Activated CD4-positive, alpha-beta T cell treated with anti-CD3 and anti-CD28 coated beads, Interleukin-2, amount 50 U/mL, for 1 hour (primary cell): Measurements from ENCODE around the gene USP37.

ENCODE experiments used
- DNase-seq: peaks from one replicate; pipeline ENCODE4 v3.0.0-alpha.2; 2020

USP37 gene, protein sequence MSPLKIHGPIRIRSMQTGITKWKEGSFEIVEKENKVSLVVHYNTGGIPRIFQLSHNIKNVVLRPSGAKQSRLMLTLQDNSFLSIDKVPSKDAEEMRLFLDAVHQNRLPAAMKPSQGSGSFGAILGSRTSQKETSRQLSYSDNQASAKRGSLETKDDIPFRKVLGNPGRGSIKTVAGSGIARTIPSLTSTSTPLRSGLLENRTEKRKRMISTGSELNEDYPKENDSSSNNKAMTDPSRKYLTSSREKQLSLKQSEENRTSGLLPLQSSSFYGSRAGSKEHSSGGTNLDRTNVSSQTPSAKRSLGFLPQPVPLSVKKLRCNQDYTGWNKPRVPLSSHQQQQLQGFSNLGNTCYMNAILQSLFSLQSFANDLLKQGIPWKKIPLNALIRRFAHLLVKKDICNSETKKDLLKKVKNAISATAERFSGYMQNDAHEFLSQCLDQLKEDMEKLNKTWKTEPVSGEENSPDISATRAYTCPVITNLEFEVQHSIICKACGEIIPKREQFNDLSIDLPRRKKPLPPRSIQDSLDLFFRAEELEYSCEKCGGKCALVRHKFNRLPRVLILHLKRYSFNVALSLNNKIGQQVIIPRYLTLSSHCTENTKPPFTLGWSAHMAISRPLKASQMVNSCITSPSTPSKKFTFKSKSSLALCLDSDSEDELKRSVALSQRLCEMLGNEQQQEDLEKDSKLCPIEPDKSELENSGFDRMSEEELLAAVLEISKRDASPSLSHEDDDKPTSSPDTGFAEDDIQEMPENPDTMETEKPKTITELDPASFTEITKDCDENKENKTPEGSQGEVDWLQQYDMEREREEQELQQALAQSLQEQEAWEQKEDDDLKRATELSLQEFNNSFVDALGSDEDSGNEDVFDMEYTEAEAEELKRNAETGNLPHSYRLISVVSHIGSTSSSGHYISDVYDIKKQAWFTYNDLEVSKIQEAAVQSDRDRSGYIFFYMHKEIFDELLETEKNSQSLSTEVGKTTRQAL

DNA sequence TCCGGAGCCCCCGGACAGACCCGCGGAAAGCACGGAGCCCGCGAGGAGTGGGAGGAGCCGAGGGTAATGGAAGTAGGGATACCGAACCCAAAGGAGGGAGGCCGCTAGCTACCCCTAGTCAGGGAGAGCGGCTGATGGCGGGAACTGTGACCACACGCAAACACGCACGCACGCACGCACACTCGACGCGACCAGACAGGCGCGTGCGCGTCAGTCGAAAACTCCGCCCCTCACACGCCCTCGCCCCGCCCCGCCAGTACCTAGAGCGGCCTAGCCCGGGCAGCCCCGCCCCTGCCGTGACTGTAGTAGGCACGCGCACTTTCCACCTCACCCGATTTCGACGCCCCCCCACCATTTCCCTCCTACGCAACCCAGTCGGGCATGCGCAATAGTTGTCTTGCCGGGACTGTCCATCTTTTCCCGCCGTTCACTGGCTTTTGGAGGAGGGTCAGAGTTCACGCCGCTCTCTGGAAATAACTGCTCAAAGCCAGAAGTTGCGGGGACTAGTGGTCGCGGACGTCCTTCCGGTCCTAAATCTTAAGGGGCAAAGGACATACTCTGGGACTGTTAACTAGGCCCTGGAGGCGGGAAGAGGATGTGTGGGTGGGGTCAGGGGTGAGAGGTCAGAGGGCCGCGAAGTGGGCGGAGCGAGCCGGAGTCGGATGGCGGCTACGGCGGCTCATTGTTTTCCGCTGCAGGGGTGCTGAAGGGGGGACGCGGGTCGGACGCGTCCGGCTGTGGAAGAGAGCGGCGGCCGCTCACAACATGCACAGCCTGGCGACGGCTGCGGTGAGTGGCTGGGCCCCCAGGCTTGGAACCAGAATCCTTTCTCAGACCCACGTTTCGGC, at the start of gene USP37, which contains the start of gene CNOT9:
Gene USP37, minus strand, starts transcription at position 162 of the 848 bp plus-strand sequence. CDS start 9,698 bp downstream, outside the sequence.
Gene CNOT9, plus strand, starts transcription at position 650 of the 848 bp plus-strand sequence. Its CDS starts 116 bp downstream, at position 766.
- peak; percentile 100 for DNase-seq

DNA sequence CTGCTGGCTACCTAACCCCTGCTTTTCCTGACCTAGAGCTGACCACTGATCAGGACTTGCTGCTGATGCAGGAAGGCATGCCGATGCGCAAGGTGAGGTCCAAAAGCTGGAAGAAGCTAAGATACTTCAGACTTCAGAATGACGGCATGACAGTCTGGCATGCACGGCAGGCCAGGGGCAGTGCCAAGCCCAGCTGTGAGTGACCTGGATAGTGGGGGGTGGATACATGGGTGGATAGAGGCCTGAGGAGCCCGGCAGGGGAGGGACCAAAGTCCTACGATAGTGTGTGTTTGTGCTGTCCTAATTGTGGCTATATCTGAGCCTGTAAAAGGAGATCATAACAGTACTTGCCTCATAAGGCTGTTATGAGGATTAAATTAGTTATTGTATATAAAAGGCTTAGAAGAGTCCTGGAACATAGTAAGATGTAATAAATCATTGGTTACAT, 47.7 kb upstream of the USP37 start:
- DNase-seq: no peak

DNA sequence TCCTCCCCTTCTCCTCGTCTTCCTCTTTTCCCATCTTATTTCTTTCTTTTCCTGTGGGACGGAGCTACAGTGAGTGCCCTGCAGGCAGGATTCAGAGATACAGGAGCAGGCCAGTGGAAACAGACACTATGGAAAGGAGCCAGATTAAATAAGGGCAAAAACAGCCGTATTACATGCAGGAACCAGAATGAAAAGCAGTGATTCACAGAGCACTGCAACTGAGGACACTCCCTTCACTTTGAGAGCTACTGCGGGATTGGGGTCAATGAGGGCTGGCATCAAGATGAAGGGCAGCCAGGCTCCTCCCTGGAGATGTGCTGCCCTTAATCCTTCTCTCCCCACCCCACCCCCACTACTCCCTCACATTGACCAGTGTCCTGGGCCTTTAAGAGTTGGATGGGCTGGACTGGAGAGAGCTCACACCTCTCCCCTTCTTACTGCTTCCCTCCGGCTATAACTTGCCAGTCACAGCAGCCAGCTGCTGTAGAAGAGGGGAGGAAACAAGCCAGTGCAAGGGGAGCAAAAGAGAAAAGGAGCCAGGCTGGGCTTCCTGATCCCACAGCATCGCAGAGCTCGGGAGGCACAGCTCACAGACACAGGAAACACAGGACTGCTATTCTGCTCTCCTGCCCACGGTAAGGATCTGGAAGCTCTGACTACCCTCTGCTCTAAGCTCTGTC, 39.4 kb upstream of the USP37 start, which contains the start of gene PLCD4:
Gene PLCD4, plus strand, starts transcription at position 464 of the 680 bp plus-strand sequence. CDS start 7,841 bp downstream, outside the sequence.
- DNase-seq: no peak

DNA sequence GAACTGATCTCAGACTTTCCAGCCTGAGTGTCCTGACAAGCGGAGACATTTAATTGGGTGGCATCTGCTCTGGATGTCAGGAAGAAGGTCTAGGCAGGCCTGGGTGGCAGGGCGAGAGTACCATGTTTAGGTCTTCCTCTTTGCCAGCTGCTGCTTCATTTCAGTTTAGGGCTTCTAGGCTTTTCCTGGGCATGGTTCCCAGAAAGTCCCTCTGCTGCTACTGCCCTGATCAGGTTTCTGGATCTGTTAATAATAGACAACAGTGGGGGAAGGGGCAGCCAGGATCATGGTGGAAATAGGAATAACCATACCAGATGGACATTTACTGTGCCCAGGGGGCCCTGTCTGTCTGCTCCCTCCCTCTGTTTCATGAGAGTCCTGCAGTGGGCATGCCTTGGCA, 37.3 kb upstream of the USP37 start:
- DNase-seq: no peak

DNA sequence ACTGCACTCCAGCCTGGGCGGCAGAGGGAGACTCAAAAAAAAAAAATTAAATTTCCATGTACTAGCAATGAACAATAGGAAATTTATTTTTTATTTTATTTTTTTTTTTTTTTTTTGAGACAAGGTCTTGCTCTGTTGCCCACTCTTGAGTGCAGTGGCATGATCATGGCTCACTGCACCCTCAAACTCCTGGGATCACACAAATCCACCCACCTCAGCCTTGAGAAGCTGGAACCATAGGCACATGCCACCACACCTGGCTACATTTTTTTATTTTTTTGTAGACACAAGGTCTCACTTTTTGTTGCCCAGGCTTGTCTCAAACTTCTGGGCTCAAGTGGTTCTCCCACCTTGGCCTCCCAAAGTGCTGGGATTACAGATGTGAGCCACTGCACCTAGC, 17.4 kb upstream of the USP37 start:
- no peak for DNase-seq

DNA sequence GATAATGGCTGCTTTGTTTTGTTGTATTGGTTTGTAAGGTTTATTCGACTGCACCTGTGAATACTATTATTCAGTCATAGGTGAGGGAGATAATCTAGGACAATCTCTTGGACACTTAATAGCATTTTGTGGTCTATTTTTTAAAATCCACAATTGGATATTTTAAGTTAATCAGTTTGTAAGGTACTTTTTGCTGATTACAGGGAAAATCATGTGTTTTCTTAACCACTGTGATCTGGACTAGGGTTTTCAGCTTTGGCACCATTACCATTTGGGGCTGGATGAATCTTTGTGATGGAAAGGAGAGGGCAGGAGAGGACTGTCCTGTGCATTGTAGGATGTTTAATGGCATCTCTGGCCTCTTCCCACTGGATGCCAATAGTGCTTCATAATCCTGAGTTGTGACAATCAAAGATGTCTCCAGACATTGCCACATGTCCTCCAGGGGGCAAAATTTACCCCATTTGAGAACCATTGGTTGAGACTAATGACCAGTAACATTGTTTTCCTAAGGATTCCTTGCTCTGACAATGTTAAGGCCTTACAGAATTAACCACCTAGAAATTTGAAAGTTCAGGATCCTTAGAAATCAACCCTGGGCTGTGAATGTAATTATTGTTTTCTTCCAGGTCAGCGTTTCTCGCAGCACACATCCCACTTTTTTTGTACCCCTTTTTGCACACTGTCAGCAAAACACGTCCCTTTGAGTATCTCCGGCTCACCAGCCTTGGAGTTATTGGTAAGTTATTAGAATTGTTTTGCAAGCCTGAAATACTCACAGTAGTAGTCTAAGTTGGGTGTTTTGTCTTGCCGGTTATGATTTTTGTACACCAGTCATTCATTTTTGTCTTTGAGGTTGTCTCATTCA, 16.1 kb upstream of the USP37 start:
- no peak for DNase-seq

DNA sequence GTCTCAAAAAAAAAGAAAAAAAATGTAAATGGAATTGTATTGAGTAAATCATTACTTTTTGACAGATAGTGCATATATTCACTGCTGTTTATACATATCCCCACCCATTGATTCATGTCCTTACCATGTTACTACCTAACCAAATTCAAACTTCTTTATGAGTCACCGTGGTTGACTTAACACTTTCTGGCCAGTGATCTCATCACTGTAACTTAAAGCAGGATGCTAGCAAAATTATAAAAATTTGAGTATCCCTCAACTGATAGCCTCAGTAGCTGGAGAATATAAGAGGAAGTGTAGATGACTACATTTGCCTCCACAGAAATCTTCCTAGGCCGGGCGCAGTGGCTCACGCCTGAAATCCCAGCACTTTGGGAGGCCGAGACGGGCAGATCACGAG, 13.9 kb upstream of the USP37 start:
- no peak for DNase-seq

DNA sequence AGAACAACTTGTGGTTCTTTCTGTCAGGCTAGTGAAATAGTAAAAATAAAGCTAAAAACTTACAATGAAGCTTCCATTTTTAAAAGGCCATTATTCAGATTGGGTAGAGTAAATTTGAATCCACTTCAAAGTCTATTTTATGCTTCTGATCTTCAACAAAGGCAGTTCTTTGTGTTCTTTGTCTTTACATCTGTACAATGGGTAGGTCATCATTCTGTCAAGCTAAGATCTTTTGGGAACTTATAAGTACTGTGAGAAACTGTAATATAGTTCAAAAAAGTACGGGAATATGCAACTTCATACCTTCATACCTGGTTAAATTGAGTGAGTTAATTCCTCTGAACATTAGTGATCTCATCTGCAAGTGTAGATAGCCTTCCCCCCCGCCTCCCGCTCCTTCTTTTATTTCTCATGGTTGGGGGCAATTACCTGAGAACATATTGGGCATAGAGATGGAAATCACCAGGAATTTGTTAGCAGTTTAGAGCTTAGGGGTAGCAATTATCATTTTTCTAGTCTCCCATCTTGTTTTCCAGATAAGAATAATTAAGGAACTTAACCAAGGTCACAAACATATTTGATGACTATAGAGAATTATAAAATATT, 10.2 kb upstream of the USP37 start:
- no peak for DNase-seq

DNA sequence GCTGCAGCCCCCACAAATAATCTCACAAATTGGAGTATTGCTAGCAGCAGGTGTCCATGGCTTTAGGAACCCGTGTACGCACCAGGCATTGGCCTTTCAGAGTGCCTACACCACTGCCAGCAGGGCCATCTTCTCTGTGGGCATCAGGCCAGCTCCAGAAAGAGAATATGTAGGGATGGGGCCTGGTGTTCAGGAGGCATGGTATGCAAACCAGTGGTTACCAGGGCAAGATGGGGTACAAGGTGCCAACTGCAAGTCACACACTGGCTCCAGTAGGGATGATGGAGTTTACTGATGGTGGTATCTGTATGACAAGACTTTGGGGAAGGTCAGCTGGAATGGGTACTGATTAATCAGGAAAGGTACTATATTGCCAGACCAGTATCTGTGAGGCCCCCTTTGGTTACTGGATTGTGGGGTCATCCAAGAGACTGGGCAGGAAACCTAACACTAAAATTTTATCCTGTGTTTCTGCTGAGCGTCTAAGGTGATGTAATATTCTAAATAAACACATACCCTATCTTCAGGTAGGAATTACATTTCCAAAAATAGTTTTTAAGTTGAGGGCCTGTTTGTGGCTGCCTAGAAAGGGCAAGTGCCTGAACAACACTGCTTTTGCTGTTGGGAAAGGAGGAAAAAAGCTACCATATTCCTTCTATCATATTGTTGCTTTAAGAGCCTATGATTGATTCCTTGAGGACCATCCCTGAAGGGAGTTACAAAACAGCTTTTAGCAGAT, 9.5 kb upstream of the USP37 start:
- no peak for DNase-seq

DNA sequence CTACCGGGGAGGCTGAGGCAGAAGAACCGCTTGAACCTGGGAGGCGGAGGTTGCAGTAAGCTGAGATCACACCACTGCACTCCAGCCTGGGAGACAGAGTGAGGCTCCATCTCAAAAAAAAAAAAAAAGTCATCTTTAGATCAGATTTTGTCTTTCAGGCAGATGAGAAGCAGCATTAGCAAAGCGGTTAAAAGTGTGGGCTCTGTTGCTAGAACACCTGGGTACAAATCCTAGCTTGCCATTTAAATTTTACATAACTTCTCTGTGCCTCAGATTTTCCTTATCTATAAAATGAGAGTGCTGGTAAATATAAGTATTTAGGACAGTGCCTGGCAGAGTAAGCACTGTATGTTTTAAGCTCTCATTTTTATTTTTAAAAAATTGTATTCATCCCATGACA, 8.7 kb upstream of the USP37 start:
- DNase-seq: no peak

DNA sequence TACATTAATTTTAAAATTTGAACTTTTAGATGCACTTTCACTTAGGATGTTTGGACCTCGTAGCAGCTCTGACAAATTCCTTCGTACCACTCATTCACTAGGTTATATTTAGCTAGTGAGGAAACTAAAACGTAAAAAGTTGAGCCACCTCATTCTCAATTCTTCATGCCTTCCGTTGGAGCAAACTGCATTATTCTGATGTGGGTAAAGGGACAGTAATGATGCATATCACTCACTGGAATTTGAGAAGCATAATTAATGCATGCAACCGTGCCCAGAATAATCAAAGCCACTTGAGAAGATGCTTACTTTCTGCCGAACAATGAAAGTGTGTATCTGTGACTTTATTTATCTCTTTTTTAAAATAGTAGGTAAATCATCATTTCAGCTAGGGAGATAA, 2.7 kb upstream of the USP37 start:
- DNase-seq: no peak

DNA sequence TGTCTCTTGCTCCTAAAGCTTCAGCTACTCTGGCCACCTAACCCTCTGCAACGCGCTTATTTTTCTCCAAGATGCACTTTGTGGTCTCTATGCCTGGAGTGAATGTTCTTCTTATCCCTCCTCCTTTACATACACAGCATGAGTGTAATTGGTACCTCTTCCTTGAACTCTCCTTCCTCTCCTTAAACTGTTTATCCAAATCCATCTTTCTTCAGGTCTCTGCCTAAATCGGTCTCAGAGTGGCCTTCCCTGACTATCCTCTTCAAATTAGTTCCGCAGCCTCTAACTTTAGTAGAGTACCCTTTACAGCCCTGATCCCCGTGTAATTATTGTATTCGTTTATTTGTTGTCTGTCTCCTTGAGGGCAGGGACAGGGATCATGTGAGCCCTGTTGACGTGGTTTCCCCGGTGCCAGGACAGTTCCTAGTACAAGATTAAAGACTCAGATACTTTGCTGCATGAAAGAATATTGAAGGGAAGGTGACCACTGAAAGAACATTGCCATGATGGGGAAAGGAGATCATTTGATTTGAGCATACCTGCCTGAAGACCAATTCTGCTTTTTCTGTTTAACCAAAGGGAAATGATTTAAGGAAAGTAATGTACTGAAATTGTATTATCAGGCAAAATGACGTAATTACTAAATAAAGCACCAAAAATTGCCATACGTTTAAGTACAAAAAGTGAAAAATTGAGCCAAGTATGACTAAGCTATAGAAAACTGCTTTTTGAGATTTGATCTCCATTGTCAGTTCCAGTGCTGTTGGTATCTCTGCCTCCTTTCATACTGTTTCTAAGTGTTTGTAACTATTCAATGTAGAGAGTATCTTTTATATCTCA, 1.7 kb upstream of the USP37 start:
- no peak for DNase-seq

DNA sequence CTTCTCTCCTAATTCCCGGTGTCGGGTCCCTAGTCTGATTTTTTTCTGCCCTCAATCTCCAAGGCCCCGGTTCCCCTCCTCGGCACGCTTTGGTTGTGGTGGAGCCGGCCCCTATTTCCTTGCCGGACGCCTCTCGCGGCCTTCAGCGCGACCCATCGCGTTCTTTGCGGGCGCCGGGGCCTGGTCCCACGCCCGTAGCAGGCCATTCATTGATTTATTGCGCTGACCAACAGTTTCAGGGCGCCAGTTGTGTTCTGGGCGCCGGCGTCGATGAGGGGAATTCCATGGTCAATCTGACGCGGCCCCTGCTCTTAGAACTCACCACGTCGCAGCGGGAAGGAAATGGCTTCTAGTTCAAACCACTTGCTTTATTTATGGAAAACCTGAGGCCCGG, 884 bp upstream of the USP37 start:
- peak; percentile 57 for DNase-seq

DNA sequence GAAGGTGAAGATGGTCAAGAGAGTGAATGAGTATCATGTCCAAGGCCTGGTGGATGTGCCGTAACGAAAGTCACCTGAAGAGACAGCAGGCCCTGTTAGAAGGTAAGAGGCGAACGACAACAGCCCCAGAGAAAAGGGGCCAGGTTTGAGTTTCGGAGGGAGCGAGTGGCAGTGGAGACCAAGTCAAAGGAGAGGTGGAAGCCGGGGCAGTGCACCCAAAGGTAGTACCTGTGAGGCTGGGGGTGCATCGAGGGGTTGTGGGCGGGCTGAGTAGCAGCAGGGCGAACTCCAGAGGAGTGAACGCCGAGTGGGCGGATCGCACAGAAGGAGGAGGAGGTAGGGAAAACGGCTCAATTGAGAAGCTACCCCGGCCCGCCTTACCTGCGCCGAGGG, 358 bp downstream of the USP37 start:
- peak; percentile 69 for DNase-seq

DNA sequence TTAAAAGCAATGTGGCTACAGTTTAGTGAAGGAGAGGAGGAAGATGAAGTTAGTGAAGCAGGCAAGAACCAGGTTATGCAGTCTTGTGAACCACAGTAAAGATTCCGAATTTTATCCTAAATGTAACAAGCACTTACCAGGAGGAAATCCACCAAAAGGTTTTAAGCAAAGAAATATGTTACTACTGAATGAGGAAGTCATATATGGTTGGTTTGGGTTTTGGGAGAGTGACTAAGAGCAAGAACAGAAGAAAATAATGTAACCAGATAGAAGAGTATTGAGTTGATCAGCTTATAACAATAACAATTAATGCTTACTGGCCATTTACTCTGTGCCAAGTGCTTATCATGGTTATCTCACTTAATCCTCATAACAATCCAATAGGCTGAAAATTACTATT, 1.9 kb downstream of the USP37 start:
- no peak for DNase-seq

DNA sequence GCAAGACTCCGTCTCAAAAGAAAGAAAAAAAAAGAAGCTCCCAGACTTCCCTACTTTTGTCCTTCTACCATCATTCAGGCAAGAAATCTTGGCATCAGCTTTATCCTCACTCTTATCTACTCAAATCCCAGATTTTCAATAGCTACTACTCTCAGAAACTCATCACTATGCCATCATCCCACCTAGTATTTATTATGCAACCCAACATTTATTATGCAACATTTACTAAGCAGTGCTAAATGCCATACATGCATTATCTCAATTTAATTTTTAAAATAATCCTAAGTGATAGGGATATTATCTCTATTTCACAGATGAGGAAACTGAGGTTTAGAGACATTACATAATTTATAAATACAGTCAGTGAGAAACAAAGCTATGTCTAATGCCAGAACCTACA, 4.1 kb downstream of the USP37 start:
- no peak for DNase-seq

DNA sequence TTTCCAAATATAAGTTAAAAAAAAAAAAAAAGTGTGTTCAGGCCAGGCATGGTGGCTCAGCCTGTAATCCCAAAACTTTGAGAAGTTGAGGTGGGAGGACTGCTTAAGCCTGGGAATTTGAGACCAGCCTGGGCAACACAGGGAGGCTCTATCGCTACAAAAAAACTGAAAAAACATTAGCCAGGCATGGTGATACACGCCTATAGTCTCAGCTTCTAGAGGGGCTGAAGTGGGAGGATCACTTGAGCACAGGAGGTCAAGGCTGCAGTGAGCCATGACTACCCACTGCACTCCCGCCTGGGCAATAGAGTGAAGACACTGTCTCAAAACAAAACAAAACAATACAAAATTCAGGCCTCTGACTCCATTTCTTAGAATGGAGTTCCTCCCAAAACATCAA, 9.2 kb downstream of the USP37 start:
- DNase-seq: no peak

DNA sequence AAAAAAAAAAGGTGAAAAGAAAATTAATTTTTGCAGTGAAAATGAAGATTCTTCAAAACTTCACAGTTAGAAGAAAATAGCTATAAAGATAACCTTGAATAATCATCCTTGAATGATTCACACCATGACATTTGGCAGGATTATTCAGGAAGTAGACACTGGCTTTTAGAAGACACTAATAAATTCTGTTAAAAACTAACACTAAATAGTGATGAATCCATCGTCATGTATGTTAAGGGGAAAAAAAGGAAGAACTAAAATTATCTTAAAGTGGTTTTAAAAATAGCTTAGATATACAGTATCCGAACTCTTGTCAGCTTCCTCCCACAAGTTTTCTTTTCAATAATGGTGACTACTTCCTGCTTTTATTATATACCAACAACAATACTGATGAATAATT, 10.2 kb downstream of the USP37 start:
- no peak for DNase-seq

DNA sequence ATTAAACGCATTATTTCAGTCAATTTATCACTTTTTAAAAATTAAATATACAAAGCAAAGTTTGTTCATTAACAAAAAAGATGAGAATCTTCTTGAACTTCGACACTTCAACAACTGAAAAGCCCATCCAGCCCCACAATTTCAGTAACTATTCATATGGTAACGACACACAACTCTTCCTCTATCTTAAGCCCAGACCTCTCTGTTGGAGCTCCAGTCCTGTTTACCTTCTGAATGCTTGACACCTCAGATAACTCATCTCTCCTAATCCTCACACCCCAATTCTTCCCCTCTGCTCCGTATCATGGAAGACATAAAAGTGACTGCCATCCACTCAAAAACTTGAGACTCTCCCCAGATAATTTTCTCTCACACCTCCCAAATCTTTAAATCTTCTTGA, 12.6 kb downstream of the USP37 start:
- no peak for DNase-seq
